GM12878 (cell line): Measurements from ENCODE around the gene DBN1. TPM values are rescaled to one million over a fixed set of nuclear protein-coding genes. Genes with fewer than 3 reads are reported as not detected.

Experiments used
- BACH1 ChIP-seq: fragments of 450-650 bp; IDR thresholded peaks from 2 replicates; pipeline ENCODE4 v1.6.1; 2017; ENCODE audit warnings: mild to moderate bottlenecking, borderline replicate concordance
- BCL11A ChIP-seq: IDR thresholded peaks from 2 replicates; pipeline ENCODE4 v1.6.1; 2011; ENCODE audit warnings: low read depth, low read length
- BHLHE40 ChIP-seq, 2 experiments: fragments of 450-650 bp in 1 of 2; IDR thresholded peaks; 2 replicates each; pipeline ENCODE4 v1.6.1; 2011 to 2017; ENCODE audit warnings: low read depth in 2 of 2, borderline replicate concordance in 1 of 2, improper control_type of control experiment in 1 of 2, low read length in 1 of 2, mild to moderate bottlenecking in 1 of 2
- BRCA1 ChIP-seq: IDR thresholded peaks from 2 replicates; pipeline ENCODE4 v1.6.1; 2011; ENCODE audit warnings: low read depth, low read length, improper control_type of control experiment
- CBFB ChIP-seq: IDR thresholded peaks from 2 replicates; pipeline ENCODE4 v1.6.1; 2016; ENCODE audit warnings: antibody characterized with exemption, low read depth
- CEBPB ChIP-seq, 2 experiments: fragments of 150-350 bp in 1 of 2; IDR thresholded peaks; 2 replicates each; pipeline ENCODE4 v1.6.1; 2012 to 2014; ENCODE audit warnings: low read depth in 2 of 2, low read length in 2 of 2, borderline replicate concordance in 1 of 2, inconsistent platforms in 1 of 2
- CHD4 ChIP-seq: fragments of 200-600 bp; sonication (generic); IDR thresholded peaks from 2 replicates; pipeline ENCODE4 v1.6.1; 2016; ENCODE audit warnings: mild to moderate bottlenecking
- DPF2 ChIP-seq: fragments of 450-650 bp; IDR thresholded peaks from 2 replicates; pipeline ENCODE4 v1.6.1; 2017; ENCODE audit warnings: mild to moderate bottlenecking
- EP300 ChIP-seq, 2 experiments: fragments of 150-350 bp in 1 of 2; IDR thresholded peaks; 2 replicates each; pipeline ENCODE4 v1.6.1; 2011 to 2012; ENCODE audit warnings: low read depth in 2 of 2, low read length in 2 of 2, borderline replicate concordance in 1 of 2, improper control_type of control experiment in 1 of 2, inconsistent platforms in 1 of 2; ENCODE audit not compliant: control insufficient read depth in 1 of 2
- GABPA ChIP-seq: IDR thresholded peaks from 2 replicates; pipeline ENCODE4 v1.6.1; 2014; ENCODE audit warnings: antibody characterized with exemption, low read depth, mild to moderate bottlenecking, inconsistent platforms
- GATAD2B ChIP-seq: fragments of 450-650 bp; conservative IDR thresholded peaks from 2 replicates; pipeline ENCODE4 v1.6.1; 2017; ENCODE audit warnings: low read depth, mild to moderate bottlenecking, moderate library complexity
- HDAC6 ChIP-seq: fragments of 200-600 bp; sonication (generic); IDR thresholded peaks from one replicate; pipeline ENCODE4 v1.8.0; 2017; ENCODE audit warnings: antibody characterized with exemption; ENCODE audit not compliant: unreplicated experiment
- MXI1 ChIP-seq: fragments of 150-350 bp; IDR thresholded peaks from 2 replicates; pipeline ENCODE4 v1.6.1; 2011; ENCODE audit warnings: low read depth, mild to moderate bottlenecking, inconsistent platforms, low read length, improper control_type of control experiment
- NFXL1 ChIP-seq: fragments of 450-650 bp; IDR thresholded peaks from 2 replicates; pipeline ENCODE4 v1.6.1; 2017; ENCODE audit warnings: antibody characterized with exemption, mild to moderate bottlenecking, borderline replicate concordance
- POLR2A ChIP-seq: IDR thresholded peaks from 2 replicates; pipeline ENCODE4 v1.6.1; 2011; ENCODE audit warnings: low read depth, mild to moderate bottlenecking, low read length
- SMARCA5 ChIP-seq: fragments of 450-650 bp; IDR thresholded peaks from 2 replicates; pipeline ENCODE4 v1.6.1; 2017; ENCODE audit warnings: mild to moderate bottlenecking
- YY1 ChIP-seq: IDR thresholded peaks from 2 replicates; pipeline ENCODE4 v1.6.1; 2011; ENCODE audit warnings: low read depth, mild to moderate bottlenecking, low read length
- polyA plus RNA-seq, 11 experiments: library from polyadenylated mRNA; depleted of rRNA in 4 of 11; unstranded in 6 of 11; stranded (reverse) in 5 of 11; fragments of >200 nt; fragmentation: Nextera tagmentation in 4 of 11; fragmentation: Illumina TruSeq in 1 of 11; extraction: Ambion mirVana in 4 of 11; extraction: Trizol in 1 of 11; gene quantifications; 1 replicate in 1 of 11; 2 replicates in 10 of 11; pipeline versions ENCODE4 v1.2.1 to v1.2.3, GENCODE V29; 2011 to 2016; ENCODE audit warnings: inconsistent platforms in 2 of 11, missing spikeins in 2 of 11, low read depth in 1 of 11
- total RNA-seq, 4 experiments: library from RNA; depleted of rRNA in 3 of 4; stranded (reverse); fragments of >200 nt in 3 of 4; fragmentation: Illumina TruSeq in 1 of 4; extraction: Trizol in 1 of 4; gene quantifications; 2 replicates each; pipeline versions ENCODE4 v1.2.1 to v1.2.3, GENCODE V29; 2013 to 2021
- TF ChIP-seq, protein P1 (sequence below): IDR thresholded peaks from 2 replicates; pipeline ENCODE4 v1.6.1; 2012; ENCODE audit warnings: improper control_type of control experiment, low read depth, low read length; ENCODE audit not compliant: insufficient replicate concordance
- TF ChIP-seq, protein P2 (sequence below): fragments of 450-650 bp; IDR thresholded peaks from 2 replicates; pipeline ENCODE4 v1.6.1; 2017; ENCODE audit warnings: mild to moderate bottlenecking, low read depth, inconsistent platforms; ENCODE audit not compliant: poor library complexity, severe bottlenecking
- TF ChIP-seq, protein P3 (sequence below): fragments of 450-650 bp; formaldehyde crosslinking; IDR thresholded peaks from 2 replicates; pipeline ENCODE4 v1.4.0; 2020; ENCODE audit warnings: mild to moderate bottlenecking, moderate library complexity

The DBN1 gene
- total and polyA plus RNA-seq, 10 of the 15 experiments (the other 5 are each of a cell fraction or from before 2014, with no cell fraction given): 0.18 to 81.0 (median 27.9) TPM

DNA sequence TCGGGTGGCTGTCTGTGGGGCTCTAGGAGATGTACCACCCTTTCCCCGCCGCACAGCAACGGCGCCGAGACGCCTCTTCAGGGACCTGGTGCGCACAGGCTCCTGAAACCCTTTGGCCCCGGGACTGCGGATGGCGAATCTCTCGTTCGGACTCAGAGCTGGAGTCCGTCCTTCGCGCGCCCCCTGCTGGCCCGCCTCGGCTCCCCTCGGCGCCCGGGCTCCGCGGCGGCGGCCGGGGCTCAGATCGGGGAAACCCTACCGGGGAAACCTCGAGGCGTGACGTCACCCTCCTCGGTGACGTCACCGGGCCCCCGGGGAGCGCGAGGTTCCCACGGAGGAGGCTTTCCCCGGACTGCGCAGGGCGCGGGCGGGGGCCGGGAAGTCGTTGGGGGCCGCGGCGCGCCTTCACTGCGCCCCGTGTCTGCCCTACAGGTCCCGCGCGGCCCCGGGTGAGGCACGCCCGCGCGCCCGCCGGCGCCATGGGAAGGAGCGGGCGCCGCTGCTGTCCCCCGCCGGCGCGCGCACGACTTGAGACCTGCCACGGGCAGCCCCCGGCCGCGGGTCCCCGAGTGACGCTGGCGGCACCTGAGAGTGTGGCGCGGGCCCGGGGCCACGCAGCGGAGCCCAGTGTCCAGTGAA is 18.9 kb downstream of the DBN1 start (continued):
- TF ChIP-seq, protein P1, sequence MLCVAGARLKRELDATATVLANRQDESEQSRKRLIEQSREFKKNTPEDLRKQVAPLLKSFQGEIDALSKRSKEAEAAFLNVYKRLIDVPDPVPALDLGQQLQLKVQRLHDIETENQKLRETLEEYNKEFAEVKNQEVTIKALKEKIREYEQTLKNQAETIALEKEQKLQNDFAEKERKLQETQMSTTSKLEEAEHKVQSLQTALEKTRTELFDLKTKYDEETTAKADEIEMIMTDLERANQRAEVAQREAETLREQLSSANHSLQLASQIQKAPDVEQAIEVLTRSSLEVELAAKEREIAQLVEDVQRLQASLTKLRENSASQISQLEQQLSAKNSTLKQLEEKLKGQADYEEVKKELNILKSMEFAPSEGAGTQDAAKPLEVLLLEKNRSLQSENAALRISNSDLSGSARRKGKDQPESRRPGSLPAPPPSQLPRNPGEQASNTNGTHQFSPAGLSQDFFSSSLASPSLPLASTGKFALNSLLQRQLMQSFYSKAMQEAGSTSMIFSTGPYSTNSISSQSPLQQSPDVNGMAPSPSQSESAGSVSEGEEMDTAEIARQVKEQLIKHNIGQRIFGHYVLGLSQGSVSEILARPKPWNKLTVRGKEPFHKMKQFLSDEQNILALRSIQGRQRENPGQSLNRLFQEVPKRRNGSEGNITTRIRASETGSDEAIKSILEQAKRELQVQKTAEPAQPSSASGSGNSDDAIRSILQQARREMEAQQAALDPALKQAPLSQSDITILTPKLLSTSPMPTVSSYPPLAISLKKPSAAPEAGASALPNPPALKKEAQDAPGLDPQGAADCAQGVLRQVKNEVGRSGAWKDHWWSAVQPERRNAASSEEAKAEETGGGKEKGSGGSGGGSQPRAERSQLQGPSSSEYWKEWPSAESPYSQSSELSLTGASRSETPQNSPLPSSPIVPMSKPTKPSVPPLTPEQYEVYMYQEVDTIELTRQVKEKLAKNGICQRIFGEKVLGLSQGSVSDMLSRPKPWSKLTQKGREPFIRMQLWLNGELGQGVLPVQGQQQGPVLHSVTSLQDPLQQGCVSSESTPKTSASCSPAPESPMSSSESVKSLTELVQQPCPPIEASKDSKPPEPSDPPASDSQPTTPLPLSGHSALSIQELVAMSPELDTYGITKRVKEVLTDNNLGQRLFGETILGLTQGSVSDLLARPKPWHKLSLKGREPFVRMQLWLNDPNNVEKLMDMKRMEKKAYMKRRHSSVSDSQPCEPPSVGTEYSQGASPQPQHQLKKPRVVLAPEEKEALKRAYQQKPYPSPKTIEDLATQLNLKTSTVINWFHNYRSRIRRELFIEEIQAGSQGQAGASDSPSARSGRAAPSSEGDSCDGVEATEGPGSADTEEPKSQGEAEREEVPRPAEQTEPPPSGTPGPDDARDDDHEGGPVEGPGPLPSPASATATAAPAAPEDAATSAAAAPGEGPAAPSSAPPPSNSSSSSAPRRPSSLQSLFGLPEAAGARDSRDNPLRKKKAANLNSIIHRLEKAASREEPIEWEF: peak; percentile 39
- TF ChIP-seq EP300 (IDR thresholded peaks at IDR 0.05; ENCODE audit: borderline replicate concordance in 1 of 2, control insufficient read depth in 1 of 2, low read depth in 2 of 2, low read length in 2 of 2): peak; percentile 39 to 70; a peak in 3 of 4 replicates
- peak; percentile 33 for TF ChIP-seq MXI1
- no peak for TF ChIP-seq HDAC6
- peak; percentile 76; the same call in 1 of the 2 replicates for TF ChIP-seq BCL11A
- TF ChIP-seq SMARCA5: peak; percentile 67; the same call in 1 of the 2 replicates
- TF ChIP-seq, protein P2, sequence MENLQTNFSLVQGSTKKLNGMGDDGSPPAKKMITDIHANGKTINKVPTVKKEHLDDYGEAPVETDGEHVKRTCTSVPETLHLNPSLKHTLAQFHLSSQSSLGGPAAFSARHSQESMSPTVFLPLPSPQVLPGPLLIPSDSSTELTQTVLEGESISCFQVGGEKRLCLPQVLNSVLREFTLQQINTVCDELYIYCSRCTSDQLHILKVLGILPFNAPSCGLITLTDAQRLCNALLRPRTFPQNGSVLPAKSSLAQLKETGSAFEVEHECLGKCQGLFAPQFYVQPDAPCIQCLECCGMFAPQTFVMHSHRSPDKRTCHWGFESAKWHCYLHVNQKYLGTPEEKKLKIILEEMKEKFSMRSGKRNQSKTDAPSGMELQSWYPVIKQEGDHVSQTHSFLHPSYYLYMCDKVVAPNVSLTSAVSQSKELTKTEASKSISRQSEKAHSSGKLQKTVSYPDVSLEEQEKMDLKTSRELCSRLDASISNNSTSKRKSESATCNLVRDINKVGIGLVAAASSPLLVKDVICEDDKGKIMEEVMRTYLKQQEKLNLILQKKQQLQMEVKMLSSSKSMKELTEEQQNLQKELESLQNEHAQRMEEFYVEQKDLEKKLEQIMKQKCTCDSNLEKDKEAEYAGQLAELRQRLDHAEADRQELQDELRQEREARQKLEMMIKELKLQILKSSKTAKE: no peak
- peak; percentile 98 for TF ChIP-seq GATAD2B
- TF ChIP-seq BACH1: peak; percentile 86
- TF ChIP-seq DPF2: peak; percentile 93
- TF ChIP-seq, protein P3, sequence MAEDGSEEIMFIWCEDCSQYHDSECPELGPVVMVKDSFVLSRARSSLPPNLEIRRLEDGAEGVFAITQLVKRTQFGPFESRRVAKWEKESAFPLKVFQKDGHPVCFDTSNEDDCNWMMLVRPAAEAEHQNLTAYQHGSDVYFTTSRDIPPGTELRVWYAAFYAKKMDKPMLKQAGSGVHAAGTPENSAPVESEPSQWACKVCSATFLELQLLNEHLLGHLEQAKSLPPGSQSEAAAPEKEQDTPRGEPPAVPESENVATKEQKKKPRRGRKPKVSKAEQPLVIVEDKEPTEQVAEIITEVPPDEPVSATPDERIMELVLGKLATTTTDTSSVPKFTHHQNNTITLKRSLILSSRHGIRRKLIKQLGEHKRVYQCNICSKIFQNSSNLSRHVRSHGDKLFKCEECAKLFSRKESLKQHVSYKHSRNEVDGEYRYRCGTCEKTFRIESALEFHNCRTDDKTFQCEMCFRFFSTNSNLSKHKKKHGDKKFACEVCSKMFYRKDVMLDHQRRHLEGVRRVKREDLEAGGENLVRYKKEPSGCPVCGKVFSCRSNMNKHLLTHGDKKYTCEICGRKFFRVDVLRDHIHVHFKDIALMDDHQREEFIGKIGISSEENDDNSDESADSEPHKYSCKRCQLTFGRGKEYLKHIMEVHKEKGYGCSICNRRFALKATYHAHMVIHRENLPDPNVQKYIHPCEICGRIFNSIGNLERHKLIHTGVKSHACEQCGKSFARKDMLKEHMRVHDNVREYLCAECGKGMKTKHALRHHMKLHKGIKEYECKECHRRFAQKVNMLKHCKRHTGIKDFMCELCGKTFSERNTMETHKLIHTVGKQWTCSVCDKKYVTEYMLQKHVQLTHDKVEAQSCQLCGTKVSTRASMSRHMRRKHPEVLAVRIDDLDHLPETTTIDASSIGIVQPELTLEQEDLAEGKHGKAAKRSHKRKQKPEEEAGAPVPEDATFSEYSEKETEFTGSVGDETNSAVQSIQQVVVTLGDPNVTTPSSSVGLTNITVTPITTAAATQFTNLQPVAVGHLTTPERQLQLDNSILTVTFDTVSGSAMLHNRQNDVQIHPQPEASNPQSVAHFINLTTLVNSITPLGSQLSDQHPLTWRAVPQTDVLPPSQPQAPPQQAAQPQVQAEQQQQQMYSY (CRISPR knock-in tag): no peak
- no peak for TF ChIP-seq CHD4
- TF ChIP-seq POLR2A: no peak
- TF ChIP-seq YY1: peak; percentile 77
- no peak for TF ChIP-seq CBFB
- no peak for TF ChIP-seq GABPA
- 0 out of 2 replicates have a peak, but pooled peaks have one; percentile 69 for TF ChIP-seq NFXL1
- no peak for TF ChIP-seq CEBPB (IDR thresholded peaks at IDR 0.05; ENCODE audit: borderline replicate concordance in 1 of 2, low read depth in 2 of 2, low read length in 2 of 2)
- peak in 1 of 2 experiments; percentile 66; a peak in 1 of 4 replicates for TF ChIP-seq BHLHE40 (IDR thresholded peaks at IDR 0.05; ENCODE audit: borderline replicate concordance in 1 of 2, low read depth in 2 of 2, low read length in 1 of 2)
- TF ChIP-seq BRCA1: peak; percentile 65; the same call in 1 of the 2 replicates
